Stimulated activated CD8-positive, alpha-beta memory T cell treated with anti-CD3 and anti-CD28 coated beads, Interleukin-7, amount 100 ng/mL, for 48 hours (primary cell): ENCODE results near the gene ARMC3.

Experiments
- DNase-seq, 2 donors: peaks; one replicate each; pipeline ENCODE4 v3.0.0-alpha.2; 2020; ENCODE audit warnings: low read depth in 1 of 2; ENCODE audit errors: extremely low read depth in 1 of 2

Gene ARMC3

DNA sequence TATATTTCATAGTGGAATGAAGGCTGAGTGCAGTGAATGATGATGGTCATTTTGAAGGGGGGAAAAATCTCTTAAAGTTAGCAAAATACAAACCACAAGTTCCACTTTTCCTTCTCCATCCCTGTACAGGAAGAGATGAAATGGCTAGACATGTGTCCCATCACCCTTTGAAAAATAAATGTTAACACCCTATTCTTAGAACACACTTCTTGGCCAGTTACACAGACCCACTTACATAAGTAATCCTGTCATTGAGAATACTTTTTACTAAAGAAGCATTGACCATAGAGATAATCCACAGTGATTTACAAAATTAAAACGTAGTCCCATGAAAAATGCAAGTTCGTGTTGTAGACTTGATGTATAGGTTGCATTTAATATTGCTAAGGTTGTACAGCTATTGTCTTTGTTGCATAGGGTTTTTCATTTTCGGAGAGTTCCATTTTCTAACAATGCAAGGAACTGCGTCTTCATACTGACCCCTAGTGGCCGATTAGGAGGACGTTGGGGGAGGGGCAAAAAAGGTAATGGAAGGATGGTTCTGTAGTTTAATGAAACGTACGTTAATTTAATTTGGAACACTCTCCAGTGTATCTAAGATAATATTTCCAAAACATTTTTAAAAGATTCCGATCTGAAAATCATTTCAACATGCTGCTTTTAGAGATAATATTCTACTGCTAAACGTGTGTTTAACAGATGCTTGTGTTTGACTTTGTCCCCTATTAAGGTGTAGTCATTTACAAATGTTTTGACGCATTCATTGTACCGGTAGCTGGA lies 60.9 kb downstream of the ARMC3 start:
- DNase-seq: peak in 1 of 2 donors; percentile 31

DNA sequence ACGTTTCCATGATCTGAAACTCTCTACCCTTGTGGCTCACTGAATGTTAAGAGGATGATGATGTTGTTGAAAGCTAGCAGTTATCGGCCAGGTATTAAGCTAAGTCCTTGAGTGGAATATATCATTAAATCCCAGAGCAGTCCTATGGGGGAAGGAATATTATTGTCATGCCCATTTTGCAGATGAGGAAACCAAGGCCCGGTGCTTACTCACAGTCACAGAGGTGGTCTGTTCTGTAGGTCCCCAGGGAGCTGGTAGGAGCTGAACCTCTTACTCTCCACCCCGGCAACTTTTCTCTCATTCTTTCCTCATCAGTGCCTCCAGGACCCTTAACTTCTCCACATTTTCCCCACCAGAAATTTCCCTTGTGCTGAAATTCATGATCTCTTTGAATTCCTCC lies 62.6 kb downstream of the ARMC3 start:
- no peak for DNase-seq

DNA sequence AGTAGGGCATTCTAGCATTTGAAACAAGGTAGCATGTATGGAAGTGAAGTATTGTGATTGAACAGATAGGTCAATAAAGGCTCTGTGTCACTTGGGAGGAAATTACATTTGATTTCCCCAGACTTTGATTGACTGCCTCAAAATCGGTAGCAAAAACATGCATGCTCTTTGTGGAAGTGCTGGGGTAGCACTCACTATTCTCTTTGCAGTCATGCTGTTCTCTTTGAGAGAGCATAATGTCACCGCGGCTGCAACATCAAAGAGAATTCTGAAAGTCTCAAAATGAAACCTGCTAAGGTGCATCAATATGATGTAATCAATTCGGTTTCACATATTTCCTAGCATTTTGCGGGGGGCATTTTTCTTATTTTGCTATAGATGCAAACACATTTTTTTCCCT lies 64.2 kb downstream of the ARMC3 start:
- DNase-seq: no peak

DNA sequence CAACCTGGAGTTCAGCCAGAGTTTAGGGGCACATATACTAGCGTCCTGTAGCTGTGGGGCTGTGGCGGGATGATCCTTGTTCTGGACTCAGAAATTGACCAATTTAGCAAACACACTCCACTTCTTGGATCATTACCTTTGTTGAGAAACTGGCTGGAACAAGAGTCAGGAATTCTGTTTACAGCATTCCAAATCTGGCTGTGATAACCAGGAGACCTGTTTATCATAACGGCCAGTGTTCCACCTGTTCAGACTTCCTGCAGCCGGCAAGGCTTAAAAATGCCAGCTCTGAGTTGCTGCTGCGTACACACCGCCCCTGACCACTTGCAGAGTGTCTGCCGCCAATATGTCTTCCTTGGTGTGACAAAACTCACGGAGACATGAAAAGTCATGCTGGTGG lies 64.8 kb downstream of the ARMC3 start:
- no peak for DNase-seq

DNA sequence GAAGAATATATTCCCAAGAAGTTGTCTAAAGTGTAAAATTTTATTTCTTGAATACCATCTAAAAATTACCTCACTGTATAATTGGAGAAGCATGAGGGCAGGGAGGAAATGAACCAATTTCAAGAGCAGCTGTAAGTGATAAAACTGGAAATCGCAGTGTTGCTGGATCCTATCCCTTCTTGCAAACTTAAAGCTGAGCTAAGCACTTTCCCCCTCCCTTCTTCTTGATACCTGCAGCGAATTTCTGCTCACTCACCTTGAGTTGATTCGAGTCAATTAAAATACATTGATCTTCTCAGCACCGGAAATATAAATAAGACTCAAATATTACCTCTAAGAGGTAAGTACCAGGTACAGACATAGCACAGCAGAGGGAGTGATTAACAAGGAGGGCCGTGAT lies 65.5 kb downstream of the ARMC3 start:
- no peak for DNase-seq

DNA sequence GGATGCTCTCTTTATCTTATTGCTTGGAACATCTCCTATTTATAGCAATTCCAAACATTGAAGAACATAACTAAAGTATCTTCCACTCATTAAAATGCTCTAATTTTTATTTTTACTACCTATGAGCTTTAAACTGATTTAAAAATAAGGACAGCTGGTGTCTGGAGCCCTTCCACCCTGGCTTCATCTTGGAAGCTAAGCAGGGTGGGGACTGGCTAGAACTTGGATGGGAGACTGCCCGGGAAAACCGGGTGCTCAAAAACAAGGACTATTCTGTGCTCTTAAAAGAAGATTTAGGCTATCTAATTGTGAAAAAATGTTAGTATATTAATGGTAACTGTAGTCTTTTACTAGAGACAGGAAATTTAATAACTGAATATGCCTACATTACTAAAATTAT lies 69.2 kb downstream of the ARMC3 start:
- DNase-seq: no peak

DNA sequence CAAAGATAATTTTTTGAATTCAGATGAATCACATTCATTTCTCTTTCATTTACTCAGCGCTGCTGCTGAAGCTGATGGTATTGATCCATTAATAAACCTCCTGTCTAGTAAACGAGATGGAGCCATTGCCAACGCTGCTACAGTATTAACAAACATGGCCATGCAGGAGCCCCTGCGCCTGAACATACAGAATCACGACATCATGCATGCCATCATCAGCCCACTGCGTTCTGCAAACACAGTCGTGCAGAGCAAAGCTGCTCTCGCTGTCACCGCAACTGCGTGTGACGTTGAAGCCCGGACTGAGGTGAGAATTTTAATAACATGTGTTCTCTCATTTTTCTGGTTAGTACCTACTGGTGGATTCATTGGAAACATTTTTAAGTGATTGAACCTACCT lies 70.2 kb downstream of the ARMC3 start:
- DNase-seq: no peak

DNA sequence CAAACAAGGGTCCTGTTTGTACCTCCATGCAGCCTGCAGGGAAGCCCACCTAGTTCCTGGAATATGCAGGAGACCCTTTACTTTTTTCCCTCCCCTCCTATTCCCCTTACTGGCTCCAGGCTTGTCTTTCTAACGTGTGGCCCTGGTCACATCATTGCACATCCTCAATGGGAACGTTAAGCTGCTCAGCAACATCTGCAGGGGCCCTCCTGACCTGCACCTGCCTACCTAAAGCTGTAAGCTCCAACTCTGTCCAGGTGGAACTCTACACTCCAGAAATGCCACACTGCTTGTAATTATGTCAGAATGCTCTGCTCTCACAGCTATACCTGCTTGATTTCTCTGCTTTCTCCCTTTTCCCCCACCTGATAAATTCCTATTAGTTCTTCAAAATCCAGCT lies 72.1 kb downstream of the ARMC3 start:
- DNase-seq: no peak

DNA sequence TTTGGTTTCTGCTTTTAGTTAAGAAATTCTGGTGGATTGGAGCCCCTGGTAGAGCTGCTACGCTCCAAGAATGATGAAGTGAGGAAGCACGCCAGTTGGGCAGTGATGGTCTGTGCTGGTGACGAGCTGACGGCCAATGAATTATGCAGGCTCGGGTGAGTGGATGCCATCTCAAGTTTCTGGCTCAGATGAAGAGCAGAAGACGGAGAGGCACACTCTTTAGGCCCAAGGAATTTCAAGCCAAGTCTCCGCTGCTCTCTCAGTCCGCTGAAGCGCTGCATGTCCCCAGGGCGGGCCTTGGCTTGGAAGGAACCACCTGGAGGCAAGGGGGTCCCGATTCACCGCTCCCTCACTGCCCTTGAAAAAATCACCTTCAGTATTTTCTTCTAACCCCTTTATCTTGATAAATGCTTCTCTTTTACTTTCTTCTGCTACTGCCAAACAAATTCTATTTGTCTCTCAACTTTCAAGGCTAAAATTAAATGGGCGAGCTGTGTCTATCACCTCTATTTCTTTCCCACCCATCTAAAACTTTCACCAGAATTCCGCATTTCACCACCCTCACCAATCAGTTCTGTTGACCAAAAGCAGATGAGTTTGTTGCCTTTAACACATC lies 74.2 kb downstream of the ARMC3 start:
- DNase-seq: no peak

DNA sequence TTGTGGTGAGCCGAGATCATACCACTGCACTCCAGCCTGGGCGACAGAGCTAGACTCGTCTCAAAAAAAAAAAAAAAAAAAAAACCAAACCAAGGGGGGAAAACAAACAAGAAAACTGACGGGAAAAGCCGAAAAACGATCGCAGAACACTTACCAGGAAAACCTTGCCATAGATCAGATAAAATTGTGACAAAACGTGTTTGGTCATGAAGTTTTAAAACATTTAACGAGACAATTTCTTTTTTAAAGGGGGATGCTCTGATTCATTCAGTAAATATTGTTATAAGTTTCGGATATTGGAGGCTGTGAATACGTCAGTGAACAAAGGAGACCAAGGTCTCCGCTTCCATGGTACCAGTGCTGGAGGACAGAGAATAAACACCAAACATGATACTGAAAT lies 77.3 kb downstream of the ARMC3 start:
- DNase-seq: no peak

DNA sequence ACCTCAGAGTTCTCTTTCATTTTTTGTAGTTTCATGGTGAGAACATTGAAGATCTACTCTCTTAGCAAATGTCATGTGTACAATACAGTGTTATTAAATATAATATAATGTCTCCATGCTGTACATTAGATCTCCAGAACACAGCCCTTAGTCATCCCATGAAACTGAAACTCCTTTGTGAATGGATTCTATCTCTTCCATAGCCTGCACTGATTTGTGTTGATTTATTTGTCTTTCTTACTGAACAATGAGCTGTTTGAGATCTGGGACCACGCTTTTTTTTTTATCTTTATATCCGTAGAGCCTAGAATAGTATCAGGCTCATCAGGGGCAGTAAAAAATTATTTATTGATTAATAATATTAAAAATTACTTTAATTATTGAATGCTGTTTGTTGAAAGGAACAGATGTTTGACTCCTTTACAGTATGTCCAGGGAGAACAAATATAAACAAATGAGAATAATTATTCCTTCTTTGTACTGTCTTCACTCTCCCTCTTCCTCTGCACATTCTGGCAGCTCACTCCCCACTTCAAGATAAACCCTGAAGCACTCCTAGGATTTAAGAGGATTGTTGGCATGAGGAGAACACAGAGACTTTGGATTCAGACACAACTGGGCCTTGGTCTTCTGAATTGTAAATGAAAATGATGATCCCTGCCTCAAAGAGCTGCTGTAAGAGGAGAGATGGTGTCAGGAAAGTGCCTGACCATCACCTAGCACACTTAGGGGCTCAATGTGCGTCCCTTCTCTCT lies 85.9 kb downstream of the ARMC3 start:
- DNase-seq: no peak

DNA sequence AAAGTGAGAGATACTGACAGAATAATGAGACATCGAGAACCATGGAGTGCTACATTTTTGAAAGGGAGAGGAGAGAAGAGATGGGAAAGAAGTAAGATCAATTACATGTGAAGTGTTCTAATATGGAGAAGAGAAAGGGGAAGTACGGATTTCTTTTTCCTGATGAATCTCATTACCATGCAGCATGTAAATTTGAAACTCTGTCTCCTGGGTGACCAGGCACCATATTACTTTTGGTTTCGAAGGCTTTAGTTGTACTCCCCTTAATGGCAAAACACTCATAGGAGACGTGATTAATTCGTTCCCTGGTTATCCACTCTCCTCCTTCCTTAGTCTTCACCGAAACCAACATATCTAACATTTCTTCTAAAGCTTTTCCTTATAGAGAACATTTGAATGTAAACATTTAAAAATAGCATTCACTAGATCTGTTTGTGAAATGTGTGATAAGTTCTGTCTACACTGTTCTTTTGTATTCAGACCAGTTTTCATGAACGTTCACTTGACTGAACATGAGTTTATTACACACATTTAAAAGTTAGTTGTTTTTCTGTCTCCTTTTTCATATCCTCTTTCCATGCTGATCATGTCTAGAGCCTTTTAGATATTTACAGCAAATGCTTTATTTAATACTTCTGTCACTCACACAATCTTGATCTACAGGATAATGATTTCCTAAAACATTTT lies 87.3 kb downstream of the ARMC3 start:
- DNase-seq: no peak

DNA sequence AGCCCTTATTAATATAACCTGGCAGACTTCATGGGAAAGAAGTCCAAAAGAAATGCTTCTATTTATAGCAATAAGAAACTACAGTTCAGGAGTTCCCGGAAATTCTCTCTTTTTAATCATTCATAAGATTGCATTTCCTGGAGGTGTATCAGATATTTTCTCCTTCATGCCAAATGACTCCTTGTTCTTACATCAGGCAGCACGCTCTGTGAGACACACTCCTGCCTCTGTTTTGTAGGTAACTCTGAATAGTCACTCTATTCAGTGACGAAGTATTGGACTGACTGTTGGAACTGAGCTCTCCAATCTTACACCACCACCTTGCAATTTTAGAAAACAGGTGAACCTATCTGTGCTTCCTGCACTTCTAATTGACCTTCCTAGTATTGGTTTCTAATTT lies 88.8 kb downstream of the ARMC3 start:
- no peak for DNase-seq

DNA sequence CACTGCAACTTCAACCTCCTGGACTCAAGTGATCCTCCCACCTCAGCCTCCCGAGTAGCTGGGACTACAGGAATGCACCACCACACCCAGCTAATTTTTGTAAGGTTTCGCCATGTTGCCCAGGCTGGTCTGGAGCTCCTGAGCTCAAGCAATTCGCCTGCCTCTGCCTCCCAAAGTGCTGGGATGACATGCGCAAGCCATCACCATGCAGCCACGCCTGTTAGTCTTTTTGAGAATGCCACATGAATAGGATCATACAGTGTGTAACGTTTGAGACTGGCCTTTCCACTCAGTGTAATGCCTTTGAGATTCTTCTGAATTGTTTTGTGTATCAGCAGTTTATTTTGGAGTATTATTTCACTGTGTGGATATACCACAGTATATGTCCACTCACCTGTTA lies 91.8 kb downstream of the ARMC3 start:
- no peak for DNase-seq

DNA sequence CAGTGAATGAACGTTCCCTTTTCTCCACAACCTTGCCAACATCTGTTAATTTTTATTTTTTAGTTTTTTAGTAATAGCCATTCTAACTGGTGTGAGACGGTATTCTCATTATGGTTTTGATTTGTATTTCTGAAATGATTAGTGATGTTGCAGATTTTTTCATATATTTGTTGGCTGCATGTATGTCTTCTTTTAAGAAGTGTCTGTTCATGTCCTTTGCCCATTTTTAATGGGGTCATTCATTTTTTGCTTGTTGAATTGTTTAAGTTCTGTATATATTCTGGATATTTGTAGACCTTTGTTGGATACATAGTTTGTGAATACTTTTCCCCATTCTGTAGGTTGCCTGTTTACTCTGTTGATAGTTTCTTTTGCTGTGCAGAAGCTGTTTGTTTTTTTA lies 93.6 kb downstream of the ARMC3 start:
- DNase-seq: no peak

DNA sequence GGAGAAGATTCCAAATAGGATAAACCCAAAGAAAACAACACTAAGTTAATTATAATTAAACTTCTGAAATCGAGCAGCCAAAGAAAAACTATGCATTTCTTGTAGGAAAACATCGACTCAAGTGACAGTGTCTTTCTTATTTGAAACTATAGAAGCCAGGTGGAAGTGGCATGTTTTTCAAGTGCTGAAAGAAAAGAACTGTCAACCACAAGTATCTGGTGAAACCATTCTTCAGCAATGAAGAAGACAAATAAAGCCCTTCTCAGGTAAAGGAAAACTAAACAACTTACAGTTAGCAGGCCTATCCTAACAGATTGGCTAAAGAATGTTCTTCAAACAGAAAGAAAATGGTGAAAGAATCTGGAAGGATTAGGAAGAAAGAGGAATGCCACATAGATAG lies 96.1 kb downstream of the ARMC3 start:
- no peak for DNase-seq

DNA sequence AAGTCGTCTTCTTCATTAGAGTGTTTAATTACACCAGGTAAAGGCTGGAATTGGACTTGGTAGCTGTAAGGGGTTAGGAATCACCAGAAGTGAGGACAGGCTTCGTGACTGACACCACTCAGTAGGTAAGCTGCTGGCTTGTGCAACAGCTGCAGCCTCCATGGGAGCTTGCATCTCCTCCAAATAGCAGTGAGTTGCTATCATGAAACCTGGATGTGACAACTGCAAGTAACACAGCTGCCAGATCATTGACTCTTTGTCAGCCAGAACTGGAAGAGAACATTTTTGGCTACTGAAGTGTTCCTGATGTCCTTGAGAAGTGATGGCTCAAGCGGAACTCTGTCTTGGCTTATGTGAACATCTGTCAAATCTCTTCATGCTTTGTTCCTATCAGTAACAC lies 103.5 kb downstream of the ARMC3 start:
- no peak for DNase-seq

DNA sequence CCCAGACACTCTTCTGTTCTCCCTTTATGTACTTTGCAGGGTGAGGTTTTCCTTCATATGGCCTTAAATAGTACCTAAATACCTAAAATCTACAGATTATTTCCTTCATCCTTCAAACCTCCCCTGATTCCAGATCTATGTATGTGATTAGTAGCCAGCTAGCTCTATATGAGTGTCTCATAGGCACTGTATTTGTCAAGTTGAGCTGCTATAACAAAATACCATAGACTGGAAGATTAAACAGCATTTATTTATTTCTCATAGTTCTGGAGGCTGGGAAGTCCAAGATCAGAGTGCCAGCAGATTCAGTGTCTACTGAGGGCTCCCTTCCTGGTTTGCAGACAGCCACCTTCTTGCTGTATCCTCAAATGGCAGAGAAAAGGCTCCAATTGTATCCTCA lies 106.9 kb downstream of the ARMC3 start:
- no peak for DNase-seq

DNA sequence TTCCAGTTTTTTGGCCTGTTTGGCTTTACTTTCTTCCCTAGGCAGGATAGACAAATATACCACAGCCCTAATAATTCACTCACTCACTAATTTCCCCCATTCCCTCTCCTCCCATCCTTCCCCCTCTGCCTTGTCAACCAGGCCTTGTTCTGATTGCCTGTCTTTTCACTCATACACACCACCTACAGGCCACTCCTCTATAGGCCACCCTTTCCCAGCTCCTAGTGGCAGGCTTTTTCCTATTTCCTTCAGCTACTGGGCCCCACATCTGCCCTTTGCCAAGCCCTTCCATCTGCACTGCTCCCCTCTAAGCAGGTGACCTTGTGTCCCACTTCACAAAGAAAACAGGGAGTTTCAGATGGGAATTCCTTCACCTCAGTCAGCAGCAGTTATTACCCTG lies 107.7 kb downstream of the ARMC3 start:
- DNase-seq: no peak

DNA sequence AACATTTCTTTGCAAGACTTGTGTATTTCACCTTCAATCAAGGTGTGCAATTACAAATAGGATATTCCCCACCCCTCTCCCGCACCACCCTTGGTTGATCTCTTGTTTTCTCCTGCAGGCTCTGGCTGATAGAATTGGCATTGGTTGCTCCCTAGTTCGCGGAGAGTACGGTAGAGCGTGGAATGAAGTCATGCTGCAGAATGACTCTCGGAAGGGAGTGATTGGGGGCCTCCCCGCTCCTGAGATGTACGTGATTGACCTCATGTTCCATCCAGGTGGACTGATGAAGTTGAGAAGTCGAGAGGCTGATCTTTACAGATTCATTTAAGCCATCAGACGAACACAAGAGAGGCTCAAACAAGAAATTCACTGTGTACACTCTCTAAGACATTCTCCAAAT lies 109.3 kb downstream of the ARMC3 start:
- DNase-seq: no peak

DNA sequence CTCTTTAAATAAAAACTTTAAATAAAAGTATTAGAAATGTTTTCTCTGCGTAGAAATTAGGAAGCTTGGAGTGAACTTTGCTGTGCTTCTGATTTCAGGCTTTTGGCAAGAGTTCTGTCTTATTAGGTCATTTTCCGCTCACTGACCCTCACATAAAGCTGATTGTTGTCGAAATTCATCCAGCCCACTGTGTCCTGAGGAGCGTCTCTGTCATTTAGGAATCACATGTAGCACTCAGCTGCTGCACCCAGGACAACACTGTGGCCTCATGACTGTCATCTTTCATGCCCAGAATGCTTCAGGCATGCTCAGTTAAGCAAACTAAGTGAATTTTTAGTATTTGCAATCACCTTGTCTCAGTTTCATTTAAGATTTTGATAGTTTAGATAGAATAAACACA lies 109.7 kb downstream of the ARMC3 start:
- no peak for DNase-seq

DNA sequence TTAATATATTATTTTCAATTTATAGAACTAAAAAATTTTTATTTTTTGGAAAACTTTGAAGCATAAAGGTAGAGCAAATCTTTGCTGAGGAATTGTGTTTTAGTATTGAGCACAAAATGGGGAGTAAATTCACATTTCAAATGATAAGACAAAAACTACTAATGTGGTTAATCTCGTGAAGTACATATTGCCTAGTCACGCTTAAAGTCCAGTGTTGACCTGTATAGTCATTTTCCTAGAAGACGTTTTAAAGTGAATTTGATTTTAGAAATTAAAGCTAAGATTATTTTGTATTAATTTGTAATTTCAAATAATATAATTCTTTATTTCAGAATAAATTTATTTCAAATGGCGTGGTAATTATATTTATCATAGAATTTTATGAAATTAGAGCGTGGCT lies 110.3 kb downstream of the ARMC3 start:
- DNase-seq: no peak
